ENCODE measurements around the gene AHI1.

Gene AHI1

DNA sequence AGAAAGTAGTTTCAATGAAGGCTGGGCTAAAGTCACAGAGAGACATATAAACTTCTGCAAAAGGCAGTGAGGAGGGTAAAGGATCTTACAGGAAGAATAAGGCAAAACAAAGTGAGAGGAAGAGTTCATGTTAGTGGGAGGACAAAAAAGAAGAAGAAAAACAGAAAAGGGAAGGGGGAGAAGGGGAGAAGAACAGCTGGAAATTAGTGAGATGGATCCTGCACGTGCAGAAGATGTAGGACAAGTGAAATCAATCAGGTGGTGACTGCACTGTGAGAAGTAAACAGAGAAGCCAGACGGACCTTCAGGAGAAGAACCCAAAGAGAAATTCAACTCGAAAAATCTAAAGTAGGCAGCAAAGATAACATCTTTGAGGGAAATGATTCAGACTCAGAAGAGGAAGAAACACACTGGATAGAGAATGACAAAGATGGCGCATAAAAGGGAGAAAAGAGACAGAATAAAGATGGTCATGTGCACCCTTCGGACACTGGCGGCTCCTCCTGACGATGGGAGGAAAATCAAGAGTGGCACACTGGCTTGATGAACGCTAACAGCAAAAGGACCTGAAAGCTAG is 210.5 kb downstream of the AHI1 start:
- no peak for DNase-seq
- TF ChIP-seq POLR2A (IDR thresholded peaks at IDR 0.05; ENCODE audit: low read length) (no peak), GATA1 (IDR thresholded peaks at IDR 0.05; ENCODE audit: low read depth, low read length) (no peak)

- no peak for DNase-seq
- TF ChIP-seq GATA1 (IDR thresholded peaks at IDR 0.05; ENCODE audit: low read depth, low read length) (no peak), POLR2A (IDR thresholded peaks at IDR 0.05; ENCODE audit: low read length) (no peak)
Observed at GRCh38 chr6:135285165-135285564, 212.4 kb downstream of the AHI1 start.

GRCh38 chr6:135283926-135284325 is 213.6 kb downstream of the AHI1 start:
- no peak for TF ChIP-seq GATA1 (IDR thresholded peaks at IDR 0.05; ENCODE audit: low read depth, low read length)
- TF ChIP-seq POLR2A (IDR thresholded peaks at IDR 0.05; ENCODE audit: low read length), result no peak
- no peak for DNase-seq

DNA sequence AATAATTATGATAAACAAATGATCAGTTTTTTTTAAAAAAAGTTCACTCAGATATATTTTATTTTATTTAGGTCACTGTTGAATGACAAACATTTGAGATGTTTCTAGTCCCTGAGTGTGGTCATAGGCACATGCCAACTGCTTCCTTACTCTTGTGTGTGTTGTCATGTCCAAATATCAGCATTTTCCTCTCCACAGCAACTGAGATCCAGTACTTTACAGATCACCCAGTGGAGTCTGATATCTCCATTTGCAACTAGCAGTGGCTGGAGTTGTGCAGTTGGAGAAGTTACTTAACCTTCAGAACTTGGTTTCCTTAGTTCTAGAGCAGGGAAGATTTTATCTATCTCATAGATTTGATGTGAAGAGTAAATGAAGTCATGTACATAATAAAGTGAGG is 215.1 kb downstream of the AHI1 start:
- TF ChIP-seq GATA1 (IDR thresholded peaks at IDR 0.05; ENCODE audit: low read depth, low read length) (no peak), POLR2A (IDR thresholded peaks at IDR 0.05; ENCODE audit: low read length) (no peak)
- DNase-seq, result no peak

GRCh38 chr6:135281964-135282363 is 215.6 kb downstream of the AHI1 start:
- no peak for DNase-seq
- no peak for TF ChIP-seq POLR2A (IDR thresholded peaks at IDR 0.05; ENCODE audit: low read length)
- no peak for TF ChIP-seq GATA1 (IDR thresholded peaks at IDR 0.05; ENCODE audit: low read depth, low read length)

DNA sequence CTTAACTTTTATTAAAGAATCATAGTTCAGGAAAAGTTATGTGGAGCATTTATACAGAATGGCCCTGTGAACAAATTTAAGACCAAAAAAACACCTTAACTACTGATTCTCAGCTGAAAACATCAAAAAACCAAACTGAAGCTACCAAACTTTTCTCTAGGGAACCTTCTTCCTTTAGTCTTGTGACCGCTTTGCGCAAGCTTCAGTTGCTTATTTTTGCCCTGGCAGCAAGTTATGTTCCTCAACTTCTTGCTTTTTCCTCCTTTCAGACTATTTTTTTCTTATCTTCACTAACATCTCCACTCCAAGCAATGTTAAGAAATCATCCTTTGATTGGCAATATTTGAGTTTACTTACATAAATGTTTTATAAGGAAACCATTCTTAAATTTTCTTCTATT is 216.3 kb downstream of the AHI1 start:
- TF ChIP-seq GATA1 (IDR thresholded peaks at IDR 0.05; ENCODE audit: low read depth, low read length), result no peak
- no peak for TF ChIP-seq POLR2A (IDR thresholded peaks at IDR 0.05; ENCODE audit: low read length)
- no peak for DNase-seq

- no peak for TF ChIP-seq GATA1 (IDR thresholded peaks at IDR 0.05; ENCODE audit: low read depth, low read length)
- no peak for TF ChIP-seq POLR2A (IDR thresholded peaks at IDR 0.05; ENCODE audit: low read length)
- no peak for DNase-seq
Observed at GRCh38 chr6:135280375-135281136, 217.0 kb downstream of the AHI1 start.

- TF ChIP-seq POLR2A (IDR thresholded peaks at IDR 0.05; ENCODE audit: low read length) (no peak), GATA1 (IDR thresholded peaks at IDR 0.05; ENCODE audit: low read depth, low read length) (no peak)
- no peak for DNase-seq
Observed at GRCh38 chr6:135277422-135277821, 220.1 kb downstream of the AHI1 start.

- no peak for TF ChIP-seq GATA1 (IDR thresholded peaks at IDR 0.05; ENCODE audit: low read depth, low read length)
- DNase-seq, result no peak
Observed at GRCh38 chr6:135274561-135275293, 222.8 kb downstream of the AHI1 start.

GRCh38 chr6:135271626-135272025 is 225.9 kb downstream of the AHI1 start:
- DNase-seq, result no peak
- TF ChIP-seq GATA1 (IDR thresholded peaks at IDR 0.05; ENCODE audit: low read depth, low read length) (no peak), POLR2A (IDR thresholded peaks at IDR 0.05; ENCODE audit: low read length) (no peak)

GRCh38 chr6:135270676-135271536 is 226.6 kb downstream of the AHI1 start:
- DNase-seq, result no peak
- TF ChIP-seq POLR2A (IDR thresholded peaks at IDR 0.05; ENCODE audit: low read length), result no peak
- no peak for TF ChIP-seq GATA1 (IDR thresholded peaks at IDR 0.05; ENCODE audit: low read depth, low read length)

DNA sequence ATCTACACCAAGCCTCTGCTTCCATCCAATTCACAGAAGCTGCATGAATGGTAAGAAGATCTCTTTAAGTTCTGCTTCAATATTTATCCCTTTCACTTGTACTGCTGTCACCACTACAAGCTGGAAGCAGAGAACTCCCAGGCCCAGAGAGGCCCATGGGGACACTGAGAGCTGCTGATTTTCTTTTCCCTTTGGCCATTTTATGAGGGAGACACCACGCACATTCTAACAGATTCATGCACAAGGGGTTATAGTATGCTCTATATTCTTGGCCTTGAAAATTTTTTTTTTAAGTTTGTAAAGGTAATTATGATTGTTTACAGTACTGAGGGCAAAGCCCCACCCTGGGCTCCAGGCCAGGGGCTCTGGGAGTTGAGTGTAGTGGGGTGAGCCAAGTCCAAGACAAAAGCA is 228.1 kb downstream of the AHI1 start:
- DNase-seq, result no peak
- TF ChIP-seq GATA1 (IDR thresholded peaks at IDR 0.05; ENCODE audit: low read depth, low read length) (no peak), POLR2A (IDR thresholded peaks at IDR 0.05; ENCODE audit: low read length) (no peak)

GRCh38 chr6:135268740-135269139 is 228.8 kb downstream of the AHI1 start:
- TF ChIP-seq GATA1 (IDR thresholded peaks at IDR 0.05; ENCODE audit: low read depth, low read length) (no peak), POLR2A (IDR thresholded peaks at IDR 0.05; ENCODE audit: low read length) (no peak)
- no peak for DNase-seq

DNA sequence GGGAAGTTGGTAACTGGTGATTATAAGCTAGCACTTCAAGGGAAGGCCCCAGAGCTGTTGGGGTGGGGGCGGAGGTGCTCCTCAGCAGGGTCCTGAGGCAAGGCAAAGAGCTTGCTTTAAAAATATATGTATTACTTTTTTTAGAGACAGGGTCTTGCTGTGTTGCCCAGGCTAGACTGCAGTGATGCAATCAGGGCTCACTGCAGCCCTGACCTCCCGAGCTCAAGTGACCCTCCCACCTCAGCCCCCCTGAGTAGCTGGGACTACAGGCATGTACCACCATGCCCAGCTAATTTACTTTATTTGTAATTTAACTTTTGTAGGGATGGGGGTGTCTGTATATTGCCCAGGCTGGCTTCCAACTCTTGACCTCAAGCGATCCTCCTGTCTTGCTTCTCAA is 229.3 kb downstream of the AHI1 start:
- TF ChIP-seq GATA1 (IDR thresholded peaks at IDR 0.05; ENCODE audit: low read depth, low read length) (no peak), POLR2A (IDR thresholded peaks at IDR 0.05; ENCODE audit: low read length) (no peak)
- DNase-seq, result no peak
